ENCODE data around the gene DNAH11. TPM values are rescaled to one million over a fixed set of nuclear protein-coding genes. Genes with fewer than 3 reads are reported as not detected.

Gene DNAH11
- total and polyA plus RNA-seq, 9 of the 15 experiments (the other 6 are each of a cell fraction or from before 2014, with no cell fraction given), result under 0.01 TPM; not detected in 7

DNA sequence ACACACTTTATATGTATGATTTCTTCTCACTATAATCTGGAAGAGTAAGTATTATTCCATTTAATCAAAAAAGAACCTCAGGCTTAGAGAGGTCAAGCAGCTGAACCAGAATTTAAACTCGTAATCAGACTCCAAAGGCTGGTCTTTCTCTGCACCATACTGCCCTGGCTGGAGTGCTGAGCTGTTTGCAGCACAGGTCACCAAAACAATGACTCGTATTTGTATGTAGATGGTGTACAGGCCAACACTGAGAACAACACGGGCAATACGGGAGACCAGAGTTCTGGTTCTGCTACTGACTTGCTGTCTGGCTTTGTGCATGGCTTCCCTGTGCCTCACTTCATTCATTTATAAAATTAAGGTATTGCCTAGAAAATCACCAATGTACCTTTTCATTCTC lies 344.9 kb downstream of the DNAH11 start (continued):
- TF ChIP-seq CBX1 (IDR thresholded peaks at IDR 0.05; ENCODE audit: low read depth) (no peak), NELFE (IDR thresholded peaks at IDR 0.05; ENCODE audit: insufficient read depth, insufficient read length) (no peak), STAT5A (IDR thresholded peaks at IDR 0.05; ENCODE audit: borderline replicate concordance, low read length) (no peak), ZBED1 (IDR thresholded peaks at IDR 0.05) (no peak), ATF1 (CRISPR knock-in tag; IDR thresholded peaks at IDR 0.05) (no peak), ATF1 (tag; IDR thresholded peaks at IDR 0.05) (no peak), ASH1L (IDR thresholded peaks at IDR 0.05; ENCODE audit: borderline replicate concordance, low read depth, partially characterized antibody) (no peak), SIN3B (IDR thresholded peaks at IDR 0.05; ENCODE audit: low read depth) (no peak), BRCA1 (IDR thresholded peaks at IDR 0.05) (no peak), BRCA1 (CRISPR knock-in tag; IDR thresholded peaks at IDR 0.05) (no peak), JUND (IDR thresholded peaks at IDR 0.05; ENCODE audit: borderline replicate concordance, low read depth, low read length) (no peak), JUND (tag; IDR thresholded peaks at IDR 0.05; ENCODE audit: borderline replicate concordance, low read depth, low read length) (no peak), ZNF133 (CRISPR knock-in tag; IDR thresholded peaks at IDR 0.05) (no peak)
- TF ChIP-seq, protein P1, sequence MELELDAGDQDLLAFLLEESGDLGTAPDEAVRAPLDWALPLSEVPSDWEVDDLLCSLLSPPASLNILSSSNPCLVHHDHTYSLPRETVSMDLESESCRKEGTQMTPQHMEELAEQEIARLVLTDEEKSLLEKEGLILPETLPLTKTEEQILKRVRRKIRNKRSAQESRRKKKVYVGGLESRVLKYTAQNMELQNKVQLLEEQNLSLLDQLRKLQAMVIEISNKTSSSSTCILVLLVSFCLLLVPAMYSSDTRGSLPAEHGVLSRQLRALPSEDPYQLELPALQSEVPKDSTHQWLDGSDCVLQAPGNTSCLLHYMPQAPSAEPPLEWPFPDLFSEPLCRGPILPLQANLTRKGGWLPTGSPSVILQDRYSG (tag; conservative IDR thresholded peaks at IDR 0.05; ENCODE audit: low read depth), result no peak

GRCh38 chr7:21891291-21891690 lies 348.5 kb downstream of the DNAH11 start:
- POLR2A ChIA-PET, result no interaction called here
- BruUV-seq (replicated peaks), result no TSS peak
- FAIRE-seq (no peak), ATAC-seq (no peak), DNase-seq (ENCODE audit: extremely low read depth in 1 of 4, low spot score in 3 of 4) (no peak)
- Histone ChIP-seq H3K27me3 (ENCODE audit: control insufficient read depth in 2 of 2, insufficient read depth in 2 of 2, low read length in 2 of 2) (peaks cover 0 to 2% of the 10 kb centered on the region in 2 experiments; a peak in 2 of 5 replicates), H3K36me3 (ENCODE audit: control insufficient read depth, insufficient read depth, low read length) (no peaks in the 10 kb centered on the region), H3K4me2 (ENCODE audit: insufficient read depth, low read length) (no peak overlapping the region), H3K9ac (ENCODE audit: insufficient read depth in 1 of 2, low read depth in 2 of 2, low read length in 2 of 2) (no peak overlapping the region), H3K9me1 (ENCODE audit: control insufficient read depth, insufficient read depth, low read length) (no peaks in the 10 kb centered on the region), H3K9me3 (replicated peaks; ENCODE audit: control insufficient read depth, insufficient read depth, low read depth, low read length) (no peaks in the 10 kb centered on the region), H3K4me1 (replicated peaks in 1 of 2; ENCODE audit: control insufficient read depth in 2 of 2, insufficient read depth in 2 of 2, low read length in 2 of 2) (no peaks in the 10 kb centered on the region), H3K79me2 (ENCODE audit: control insufficient read depth, insufficient read depth, low read length) (no peaks in the 10 kb centered on the region), H2AFZ (ENCODE audit: low read depth, low read length) (no peak overlapping the region), H3K4me3 (no peak overlapping the region), H4K20me1 (replicated peaks; ENCODE audit: control insufficient read depth, insufficient read depth, low read length) (no peaks in the 10 kb centered on the region), H3K27ac (ENCODE audit: extremely low read depth, low read depth, low read length) (no peak overlapping the region)
- in situ Hi-C loops (cut with MboI) (no loop called here), intact Hi-C loops (cut with micrococcal nuclease) (no loop called here)
- CTCF ChIA-PET (ENCODE audit: low intra/inter-chr PET ratio), result no interaction called here
- no peak for TF ChIP-seq NFIX (CRISPR knock-in tag; IDR thresholded peaks at IDR 0.05; ENCODE audit: low read depth)
- WGBS (ENCODE audit: insufficient coverage, low coverage, missing lambda C conversion rate), result 0% methylated on average over 3 of the region's 3 CpGs

All from K562 (cell line).